K562 (cell line): ENCODE data around the gene MAZ. TPM values are rescaled to one million over a fixed set of nuclear protein-coding genes. Genes with fewer than 3 reads are reported as not detected.

Experiments used
- CSDE1 ChIP-seq, 2 experiments: fragments of 450-650 bp; IDR thresholded peaks; 2 replicates each; pipeline ENCODE4 v1.6.1; 2016; ENCODE audit warnings: mild to moderate bottlenecking in 1 of 2
- ETS2 ChIP-seq: IDR thresholded peaks from 2 replicates; pipeline ENCODE4 v1.6.1; 2016; ENCODE audit warnings: borderline replicate concordance, missing genetic modification characterization, mild to moderate bottlenecking, moderate library complexity, missing compliant biosample characterization; ENCODE audit not compliant: poor library complexity, severe bottlenecking
- EZH2 ChIP-seq: IDR thresholded peaks from 2 replicates; pipeline ENCODE4 v1.6.1; 2012; ENCODE audit warnings: low read depth, mild to moderate bottlenecking, inconsistent platforms, low read length, borderline replicate concordance
- FOXO4 ChIP-seq: fragments of 450-650 bp; formaldehyde crosslinking; IDR thresholded peaks from 2 replicates; pipeline ENCODE4 v1.4.0; 2020; ENCODE audit warnings: mild to moderate bottlenecking, moderate library complexity
- HLTF ChIP-seq: fragments of 450-650 bp; IDR thresholded peaks from 2 replicates; pipeline ENCODE4 v1.6.1; 2016
- HNRNPUL1 ChIP-seq: fragments of 200-400 bp; formaldehyde crosslinking; IDR thresholded peaks from 2 replicates; pipeline ENCODE4 v1.6.1; 2017; ENCODE audit warnings: low read length
- MCM5 ChIP-seq: fragments of 450-650 bp; IDR thresholded peaks from 2 replicates; pipeline ENCODE4 v1.6.1; 2016; ENCODE audit warnings: low read depth
- MECOM ChIP-seq: fragments of 250-450 bp; sonication (Bioruptor Pico); IDR thresholded peaks from 2 replicates; pipeline ENCODE4 v1.8.0; 2022; ENCODE audit warnings: inconsistent platforms
- MTA1 ChIP-seq: fragments of 450-650 bp; IDR thresholded peaks from 2 replicates; pipeline ENCODE4 v1.6.1; 2017; ENCODE audit warnings: borderline replicate concordance
- NCOA1 ChIP-seq: fragments of 450-650 bp; IDR thresholded peaks from 2 replicates; pipeline ENCODE4 v1.6.1; 2016; ENCODE audit warnings: low read depth
- NFATC3 ChIP-seq: fragments of 450-650 bp; IDR thresholded peaks from 2 replicates; pipeline ENCODE4 v1.6.1; 2017; ENCODE audit warnings: mild to moderate bottlenecking
- POLR2AphosphoS2 ChIP-seq: IDR thresholded peaks from 2 replicates; pipeline ENCODE4 v1.6.1; 2012; ENCODE audit warnings: low read length, improper control_type of control experiment
- POLR3A ChIP-seq: IDR thresholded peaks from 2 replicates; pipeline ENCODE4 v1.6.1; 2011; ENCODE audit warnings: borderline replicate concordance, mild to moderate bottlenecking, moderate library complexity; ENCODE audit not compliant: insufficient read length, insufficient read depth; ENCODE audit errors: extremely low read depth
- PRPF4 ChIP-seq: fragments of 200-400 bp; formaldehyde crosslinking; IDR thresholded peaks from one replicate; pipeline ENCODE4 v1.6.1; 2017; ENCODE audit warnings: low read length, low read depth, mild to moderate bottlenecking; ENCODE audit not compliant: insufficient read depth, poor library complexity, severe bottlenecking
- SMARCA5 ChIP-seq: fragments of 450-650 bp; IDR thresholded peaks from 2 replicates; pipeline ENCODE4 v1.6.1; 2016
- TEAD4 ChIP-seq, 2 experiments: sonication (generic) in 1 of 2; formaldehyde crosslinking in 1 of 2; IDR thresholded peaks; 2 replicates each; pipeline versions ENCODE4 v1.6.1 to v1.8.0; 2012 to 2022; ENCODE audit warnings: borderline replicate concordance in 1 of 2, inconsistent platforms in 1 of 2, low read length in 1 of 2, mild to moderate bottlenecking in 1 of 2, missing genetic modification reagents in 1 of 2
- ZNF253 ChIP-seq: fragments of 250-450 bp; sonication (Bioruptor Pico); conservative IDR thresholded peaks from 2 replicates; pipeline ENCODE4 v1.6.1; 2021; ENCODE audit warnings: mild to moderate bottlenecking
- ZNF280B ChIP-seq: fragments of 250-450 bp; sonication (Bioruptor Pico); IDR thresholded peaks from 2 replicates; pipeline ENCODE4 v1.5.1; 2021; ENCODE audit warnings: mild to moderate bottlenecking
- ZNF444 ChIP-seq: fragments of 250-450 bp; sonication (Bioruptor Pico); IDR thresholded peaks from 2 replicates; pipeline ENCODE4 v1.4.0; 2020; ENCODE audit warnings: mild to moderate bottlenecking, moderate library complexity
- ZNF717 ChIP-seq: fragments of 250-450 bp; sonication (Bioruptor Pico); IDR thresholded peaks from 2 replicates; pipeline ENCODE4 v1.5.0; 2021
- polyA plus RNA-seq, 8 experiments: library from polyadenylated mRNA; depleted of rRNA in 4 of 8; stranded (reverse) in 5 of 8; unstranded in 3 of 8; fragments of >200 nt; fragmentation: Nextera tagmentation in 2 of 8; fragmentation: Illumina TruSeq in 1 of 8; extraction: Ambion mirVana in 2 of 8; extraction: Trizol in 1 of 8; gene quantifications; 2 replicates each; pipeline versions ENCODE4 v1.2.1 to v1.2.3, GENCODE V29; 2011 to 2014; ENCODE audit warnings: inconsistent platforms in 1 of 8, missing spikeins in 1 of 8
- total RNA-seq, 7 experiments: library from RNA; depleted of rRNA in 6 of 7; stranded (reverse); fragments of >200 nt in 6 of 7; fragmentation: Illumina TruSeq in 2 of 7; extraction: Trizol in 2 of 7; gene quantifications; 2 replicates each; pipeline versions ENCODE4 v1.2.1 to v1.2.3, GENCODE V29; 2011 to 2021; ENCODE audit warnings: low replicate concordance in 1 of 7
- TF ChIP-seq, protein P1 (sequence below): sonication (generic); formaldehyde crosslinking; IDR thresholded peaks from 2 replicates; pipeline ENCODE4 v1.8.0; 2022; ENCODE audit warnings: missing genetic modification reagents, mild to moderate bottlenecking, borderline replicate concordance
- TF ChIP-seq, protein P2 (sequence below): fragments of 450-650 bp; conservative IDR thresholded peaks from 2 replicates; pipeline ENCODE4 v1.6.1; 2016; ENCODE audit warnings: missing genetic modification characterization, low read depth, mild to moderate bottlenecking, missing compliant biosample characterization, moderate library complexity

MAZ gene
- total and polyA plus RNA-seq, 9 of the 15 experiments (the other 6 are each of a cell fraction or from before 2014, with no cell fraction given) = 45.4 to 532 (median 250) TPM

- TF ChIP-seq ZNF280B (CRISPR knock-in tag) (no peak), HNRNPUL1 (no peak), EZH2 (no peak), MCM5 (no peak), HLTF (no peak), MTA1 (no peak), TEAD4 (IDR thresholded peaks at IDR 0.05; ENCODE audit: low read length) (no peak), TEAD4 (CRISPR knock-in tag; IDR thresholded peaks at IDR 0.05; ENCODE audit: borderline replicate concordance) (no peak), CSDE1 (IDR thresholded peaks at IDR 0.05) (no peak), FOXO4 (no peak), POLR2AphosphoS2 (no peak), SMARCA5 (no peak), NFATC3 (no peak), ZNF444 (CRISPR knock-in tag) (no peak), NCOA1 (no peak), MECOM (CRISPR knock-in tag) (no peak), ZNF717 (CRISPR knock-in tag) (no peak), ZNF253 (CRISPR knock-in tag) (no peak), POLR3A (no peak), PRPF4 (no peak), ETS2 (tag) (no peak)
- TF ChIP-seq, protein P1, sequence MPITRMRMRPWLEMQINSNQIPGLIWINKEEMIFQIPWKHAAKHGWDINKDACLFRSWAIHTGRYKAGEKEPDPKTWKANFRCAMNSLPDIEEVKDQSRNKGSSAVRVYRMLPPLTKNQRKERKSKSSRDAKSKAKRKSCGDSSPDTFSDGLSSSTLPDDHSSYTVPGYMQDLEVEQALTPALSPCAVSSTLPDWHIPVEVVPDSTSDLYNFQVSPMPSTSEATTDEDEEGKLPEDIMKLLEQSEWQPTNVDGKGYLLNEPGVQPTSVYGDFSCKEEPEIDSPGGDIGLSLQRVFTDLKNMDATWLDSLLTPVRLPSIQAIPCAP = no peak
- TF ChIP-seq, protein P2, sequence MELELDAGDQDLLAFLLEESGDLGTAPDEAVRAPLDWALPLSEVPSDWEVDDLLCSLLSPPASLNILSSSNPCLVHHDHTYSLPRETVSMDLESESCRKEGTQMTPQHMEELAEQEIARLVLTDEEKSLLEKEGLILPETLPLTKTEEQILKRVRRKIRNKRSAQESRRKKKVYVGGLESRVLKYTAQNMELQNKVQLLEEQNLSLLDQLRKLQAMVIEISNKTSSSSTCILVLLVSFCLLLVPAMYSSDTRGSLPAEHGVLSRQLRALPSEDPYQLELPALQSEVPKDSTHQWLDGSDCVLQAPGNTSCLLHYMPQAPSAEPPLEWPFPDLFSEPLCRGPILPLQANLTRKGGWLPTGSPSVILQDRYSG (tag) = no peak
Measured at GRCh38 chr16:29784901-29785500, 21.3 kb upstream of the MAZ start (continued).
